ENCODE results near the gene FSTL4.
"Not testable (repeated sequence)": the region's sequence is repeated elsewhere in the genome, so short reads cannot be mapped to it uniquely, and the experiment has no call there.

FSTL4 gene

GRCh38 chr5:133234273-133234672, 378.1 kb downstream of the FSTL4 start:
- DNase-seq = no peak

DNA sequence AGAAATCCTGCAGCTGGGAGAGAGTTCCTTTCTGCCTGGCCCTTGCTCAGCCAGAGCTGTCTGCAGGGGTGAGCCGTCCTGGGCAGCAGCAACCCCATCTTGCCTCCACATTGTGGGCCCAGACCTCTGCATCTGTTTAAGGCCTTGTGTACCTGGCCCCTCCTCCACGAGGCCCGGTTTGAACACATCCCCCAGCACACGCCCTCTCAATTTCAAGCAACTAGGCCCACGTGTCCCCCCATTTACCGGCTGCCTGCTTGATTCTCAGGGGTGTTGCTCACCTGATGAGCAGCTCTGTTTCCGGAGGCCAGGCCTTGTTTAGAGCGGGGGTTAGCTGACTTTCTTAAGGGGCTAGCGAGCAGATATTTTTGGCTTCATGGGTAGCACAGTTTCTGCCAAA, 378.7 kb downstream of the FSTL4 start:
- DNase-seq = no peak

DNA sequence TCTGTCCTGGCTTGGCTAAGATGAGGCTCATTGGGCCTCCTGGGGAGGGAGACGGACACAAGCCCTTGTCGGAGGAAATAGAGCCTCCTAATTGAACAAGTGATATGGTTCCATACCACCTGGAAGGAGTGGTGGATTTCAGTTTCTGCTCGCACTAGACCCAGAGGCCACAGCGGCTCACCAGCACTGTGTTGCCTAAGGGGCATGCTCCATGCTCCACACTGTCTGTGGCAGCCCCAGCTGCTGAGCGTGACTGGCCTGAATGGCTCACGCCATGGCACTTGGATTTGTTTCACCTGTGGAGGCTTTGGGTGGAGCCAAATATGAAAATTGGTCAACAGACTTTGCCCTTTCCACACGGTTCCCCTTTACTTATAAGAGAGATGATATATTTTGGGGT, 379.4 kb downstream of the FSTL4 start:
- DNase-seq = no peak

DNA sequence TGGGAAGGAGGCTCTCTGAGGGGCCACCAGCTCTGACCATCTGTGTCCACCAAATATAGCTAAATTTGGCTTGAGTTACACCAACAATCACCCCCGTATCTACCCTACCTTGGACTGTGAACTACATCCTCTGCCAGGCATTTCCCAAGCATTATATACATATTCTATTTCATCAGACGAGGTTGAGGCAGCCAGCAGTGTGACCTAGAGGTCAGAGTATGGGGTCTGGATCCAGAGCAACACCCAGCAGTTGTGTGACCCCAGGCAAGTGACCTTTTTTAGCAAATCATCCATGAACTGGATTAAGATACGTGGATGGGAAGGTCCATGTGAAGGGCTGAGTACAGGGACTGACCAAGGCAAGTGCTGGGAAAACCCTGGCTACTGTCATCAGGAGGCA, 379.9 kb downstream of the FSTL4 start:
- DNase-seq = no peak

DNA sequence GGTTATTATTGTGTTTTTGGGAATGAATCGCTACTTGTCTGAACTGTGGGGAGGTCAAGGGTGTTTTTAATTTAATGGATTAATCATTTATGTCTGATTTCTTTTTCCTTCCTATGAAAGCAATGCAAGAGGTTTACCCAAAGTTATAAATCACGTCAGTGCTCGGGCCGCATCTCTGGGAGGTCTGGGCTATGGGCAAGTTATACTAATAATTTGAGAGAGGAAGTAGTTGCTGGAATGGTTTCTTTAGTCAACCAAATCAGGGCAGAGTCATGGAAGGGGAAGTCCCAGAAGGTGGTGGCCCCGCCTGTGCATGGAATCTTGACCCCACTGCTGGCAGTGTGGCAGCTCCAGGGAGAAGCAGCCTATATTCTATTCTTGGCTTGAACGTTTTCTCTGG, 380.3 kb downstream of the FSTL4 start:
- DNase-seq = no peak

DNA sequence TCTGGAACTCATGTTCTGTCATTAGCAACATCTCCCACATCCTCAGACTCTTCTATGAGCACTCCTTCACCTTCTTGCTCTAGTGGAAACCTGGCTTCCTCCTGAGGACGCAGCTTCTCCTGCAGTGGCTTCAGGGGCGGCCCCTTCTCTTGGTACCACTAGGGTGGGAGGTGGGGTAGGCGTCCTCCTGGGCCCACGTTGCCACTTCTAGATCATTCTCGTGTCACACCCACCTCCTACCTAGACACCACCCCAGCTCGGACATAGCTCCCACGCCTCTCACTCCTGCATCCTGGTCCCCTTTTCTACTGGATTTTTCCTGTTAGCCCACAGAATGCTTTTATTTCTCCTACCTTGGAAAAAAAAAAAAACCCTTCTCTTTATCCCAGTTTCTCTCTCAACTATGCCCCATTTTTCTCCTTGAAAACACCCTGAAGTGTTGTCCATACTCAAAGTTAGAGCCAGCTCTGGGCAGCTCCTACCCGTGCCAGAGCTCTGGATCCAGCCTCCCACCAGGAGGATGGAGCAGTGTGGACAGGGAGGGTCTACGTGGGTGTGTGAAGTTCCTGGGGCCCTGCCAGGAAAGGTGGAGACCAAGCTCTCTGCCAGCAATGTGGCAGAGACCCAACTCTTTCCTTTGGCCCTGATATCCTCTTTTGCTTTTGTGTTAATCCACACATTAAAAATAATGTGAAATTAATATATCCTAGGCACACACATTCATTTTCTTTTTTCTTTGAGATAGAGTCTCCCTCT, 381.3 kb downstream of the FSTL4 start:
- no peak for DNase-seq

DNA sequence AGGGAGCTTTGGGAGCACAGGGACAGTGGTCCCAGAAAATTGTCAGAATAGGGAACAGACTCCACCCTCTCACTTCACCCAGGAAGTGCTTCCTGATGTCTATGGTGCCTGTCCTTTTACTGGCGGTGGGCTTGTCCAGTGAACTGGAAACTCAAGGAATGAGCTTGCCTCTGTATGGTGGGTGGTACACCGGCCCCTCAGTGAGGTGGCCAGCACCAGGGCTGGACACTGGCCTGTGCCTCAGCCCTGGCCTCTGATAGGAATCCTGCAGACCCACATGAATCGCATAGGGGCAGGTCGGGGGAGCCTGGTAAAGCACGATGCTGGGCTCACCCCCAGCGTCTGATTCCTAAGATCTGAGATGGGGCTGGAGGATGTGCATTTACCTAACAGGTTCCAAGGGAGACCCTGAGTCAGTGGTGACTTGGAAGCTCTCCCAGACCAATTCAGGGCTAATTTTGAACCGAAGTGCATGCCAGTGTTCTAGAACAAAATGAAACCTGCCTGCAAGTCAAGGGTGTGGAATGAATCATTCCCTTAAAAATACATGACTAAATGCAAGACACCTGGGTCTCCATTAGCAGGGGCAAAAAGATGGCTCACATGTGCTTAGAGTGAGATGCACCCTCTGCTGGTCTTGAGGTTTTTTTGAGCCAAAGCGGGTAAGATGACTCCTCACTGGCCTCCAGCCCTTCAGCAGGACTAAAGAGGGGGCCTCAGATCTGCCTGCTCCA, 382.2 kb downstream of the FSTL4 start:
- no peak for DNase-seq

- no peak for DNase-seq
Observed at GRCh38 chr5:133228316-133228715, 384.0 kb downstream of the FSTL4 start.

- DNase-seq = no peak
Observed at GRCh38 chr5:133227897-133228296, 384.4 kb downstream of the FSTL4 start.

GRCh38 chr5:133227082-133227481, 385.3 kb downstream of the FSTL4 start:
- no peak for DNase-seq

DNA sequence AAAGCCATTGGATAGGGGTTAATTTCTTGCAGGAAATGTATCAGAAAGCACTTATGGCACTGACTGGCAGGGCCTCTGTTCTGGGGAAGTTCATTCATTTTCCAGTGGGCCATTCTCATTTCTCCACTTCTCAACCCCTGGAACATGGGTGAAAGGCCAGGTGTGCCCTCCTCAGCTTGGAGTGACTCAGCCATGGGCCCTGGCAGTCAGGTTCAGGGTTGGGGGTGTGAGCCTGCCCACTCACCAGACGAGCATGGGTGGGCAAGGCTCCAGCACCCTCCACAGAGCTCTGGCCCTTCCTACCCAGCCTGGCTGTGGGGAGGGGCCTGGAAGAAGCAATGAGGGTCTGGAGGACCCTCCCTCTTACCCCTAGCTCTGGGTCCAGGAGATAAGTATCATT, 386.2 kb downstream of the FSTL4 start:
- no peak for DNase-seq

- DNase-seq = no peak
Observed at GRCh38 chr5:133225671-133226152, 386.6 kb downstream of the FSTL4 start.

DNA sequence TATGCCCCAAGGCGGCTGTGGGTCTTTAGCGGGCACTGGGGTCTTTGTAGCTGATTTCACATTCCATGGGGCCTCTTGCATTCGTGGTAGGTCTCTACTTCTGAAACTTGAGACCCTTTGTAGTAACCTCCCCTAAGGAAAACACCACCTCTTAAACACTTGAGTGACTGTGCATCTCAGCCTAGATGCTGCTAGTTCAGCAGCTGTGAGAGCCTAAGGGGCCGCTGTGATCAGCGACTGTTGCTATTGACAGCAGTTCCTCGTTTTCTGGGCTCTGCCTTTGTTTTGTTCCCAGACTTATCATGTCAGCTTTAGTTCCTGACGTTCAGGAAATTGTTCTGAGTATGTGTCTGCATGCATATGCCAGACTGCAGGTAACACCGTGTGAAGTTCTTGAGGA, 389.4 kb downstream of the FSTL4 start:
- DNase-seq = no peak

- DNase-seq = no peak
Observed at GRCh38 chr5:133222521-133222920, 389.8 kb downstream of the FSTL4 start.

DNA sequence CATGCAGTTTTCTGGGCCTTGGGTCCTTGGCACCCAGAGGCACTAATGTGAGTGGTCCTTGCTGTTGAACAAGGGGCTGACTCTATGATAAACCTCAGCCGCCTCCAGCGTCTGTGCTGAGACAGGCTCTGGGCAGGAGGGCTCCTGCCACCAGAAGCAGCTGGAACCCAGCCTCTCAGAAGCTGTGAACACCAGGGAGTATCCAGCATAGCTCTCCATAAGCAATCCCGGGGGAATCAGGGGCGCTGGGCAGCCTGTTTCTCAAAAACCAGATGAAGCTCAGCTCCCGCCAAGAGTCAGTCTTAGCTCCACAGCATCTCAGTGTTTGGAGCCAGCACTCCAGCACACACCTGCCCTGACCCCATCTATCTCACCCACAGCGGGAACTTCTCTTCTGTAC, 390.3 kb downstream of the FSTL4 start:
- DNase-seq = no peak

DNA sequence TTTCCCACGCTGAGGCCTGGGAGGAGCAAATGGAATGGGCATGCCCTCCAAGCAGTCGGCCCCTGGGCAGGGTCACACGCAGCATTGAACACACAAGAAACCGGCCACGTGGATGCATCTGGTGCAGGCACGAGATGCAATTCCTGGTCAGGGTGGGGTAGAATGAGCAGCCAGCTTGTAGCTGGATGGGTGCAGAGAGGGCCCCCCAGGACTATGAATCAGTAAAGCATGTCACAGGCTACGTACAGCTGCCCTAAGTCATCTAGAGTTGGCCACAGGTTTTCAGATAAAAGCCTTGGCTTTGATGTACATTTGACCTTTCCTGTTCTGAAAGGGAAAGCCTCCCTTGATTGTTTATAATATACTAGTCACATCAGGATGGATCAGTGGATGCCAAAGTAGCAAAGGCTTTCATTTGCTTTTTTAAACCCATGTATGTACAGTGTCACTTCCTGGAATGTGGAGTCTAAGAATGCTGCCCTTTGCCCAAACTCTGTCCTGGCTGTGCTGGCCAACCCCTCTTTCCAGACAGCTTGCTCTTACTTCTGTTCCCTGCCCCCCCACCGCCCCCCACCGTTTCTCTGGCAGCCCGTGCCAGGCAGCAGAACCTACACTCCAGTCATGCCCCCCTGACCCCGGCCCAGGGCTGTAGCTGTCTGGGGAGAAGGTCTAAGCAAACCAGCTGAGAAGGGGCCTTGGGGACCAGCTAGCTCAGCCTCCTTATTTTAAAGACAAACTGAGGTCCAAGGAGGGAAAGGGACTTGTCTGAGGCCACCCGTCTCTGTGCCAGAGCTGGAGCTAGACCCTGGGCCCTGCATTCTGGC, 391.3 kb downstream of the FSTL4 start:
- no peak for DNase-seq

DNA sequence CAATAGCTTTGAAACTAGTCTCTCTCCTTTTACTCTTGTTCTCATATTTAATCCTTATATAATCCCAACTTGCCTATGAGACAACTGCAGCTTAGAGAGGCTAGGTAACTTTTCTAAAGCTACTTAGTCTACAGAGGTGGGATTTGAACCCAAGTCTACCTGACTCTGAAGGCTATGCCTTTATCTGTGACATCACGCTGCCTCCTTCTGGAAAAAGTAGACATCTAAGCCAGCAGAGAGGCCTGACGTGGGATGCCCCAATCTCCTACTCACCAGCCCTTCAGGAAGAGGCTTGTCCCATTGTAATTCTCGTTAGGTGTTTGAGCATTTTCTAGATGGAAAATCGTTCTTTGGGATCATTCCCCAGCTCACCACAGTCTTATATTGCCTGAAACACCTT, 393.0 kb downstream of the FSTL4 start:
- DNase-seq = no peak

DNA sequence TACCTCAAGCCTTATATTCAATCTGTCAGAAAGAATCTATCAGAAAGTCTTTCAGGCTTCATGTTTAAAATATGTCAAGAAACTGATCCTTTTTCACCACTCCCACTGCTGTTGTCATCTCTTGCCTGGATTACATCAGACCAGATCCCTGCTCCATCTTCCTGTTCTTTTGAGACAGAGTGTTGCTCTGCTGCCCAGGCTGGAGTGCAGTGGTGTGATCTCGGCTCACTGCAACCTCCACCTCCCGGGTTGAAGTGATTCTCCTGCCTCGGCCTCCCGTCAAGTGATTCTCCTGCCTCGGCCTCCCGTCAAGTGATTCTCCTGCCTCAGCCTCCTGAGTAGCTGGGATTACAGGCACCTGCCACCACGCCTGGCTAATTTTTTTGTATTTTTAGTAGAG, 396.2 kb downstream of the FSTL4 start:
- not testable (repeated sequence) for DNase-seq

DNA sequence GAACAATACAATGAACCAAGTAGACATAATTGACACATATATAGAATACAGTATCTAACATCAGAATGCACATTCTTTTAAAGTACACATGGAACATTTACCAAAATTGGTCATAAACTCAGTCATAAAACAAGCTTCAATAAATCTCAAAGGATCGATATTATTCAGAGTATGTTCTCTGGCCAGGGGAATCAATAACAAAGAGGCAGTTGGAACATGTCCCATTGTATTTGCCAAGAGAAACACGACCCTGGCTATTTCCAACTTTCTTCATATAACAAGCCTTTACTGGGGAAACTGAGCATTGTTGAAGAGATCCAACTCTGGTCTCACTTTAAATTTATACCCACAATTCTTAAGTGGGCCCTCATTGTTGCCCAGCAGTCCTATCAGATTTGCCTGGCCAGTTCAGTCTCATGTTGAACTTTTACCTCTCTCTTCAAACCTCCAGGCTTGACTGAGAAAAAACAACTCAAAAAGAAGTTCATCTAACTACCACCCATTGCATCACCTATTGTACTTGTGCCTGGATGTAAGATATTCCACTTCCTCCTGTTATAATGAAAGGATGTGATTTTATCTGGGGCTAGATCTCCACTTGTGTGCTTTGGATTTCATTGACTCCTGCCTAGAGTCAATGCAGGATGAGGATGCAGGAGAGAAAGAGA, 398.1 kb downstream of the FSTL4 start:
- no peak for DNase-seq

DNA sequence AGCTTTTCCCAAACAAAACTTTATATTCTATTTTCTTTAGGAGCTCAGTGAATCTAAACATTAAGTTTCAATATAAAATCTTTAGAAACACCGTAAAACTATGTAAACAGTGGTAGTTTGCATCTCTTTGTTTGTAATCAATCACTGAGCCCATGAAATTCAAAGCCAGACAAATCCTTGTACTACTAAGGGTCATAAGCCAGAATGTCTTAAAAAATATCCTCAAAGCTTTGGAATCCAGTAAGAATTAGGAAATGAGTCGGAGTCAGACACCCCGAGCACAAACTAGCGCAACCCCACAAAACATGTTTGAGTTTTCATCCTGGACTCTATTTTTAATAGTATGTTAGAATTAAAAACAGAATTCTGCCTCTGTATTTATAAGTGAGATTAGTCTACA, 406.7 kb downstream of the FSTL4 start:
- DNase-seq = no peak

DNA sequence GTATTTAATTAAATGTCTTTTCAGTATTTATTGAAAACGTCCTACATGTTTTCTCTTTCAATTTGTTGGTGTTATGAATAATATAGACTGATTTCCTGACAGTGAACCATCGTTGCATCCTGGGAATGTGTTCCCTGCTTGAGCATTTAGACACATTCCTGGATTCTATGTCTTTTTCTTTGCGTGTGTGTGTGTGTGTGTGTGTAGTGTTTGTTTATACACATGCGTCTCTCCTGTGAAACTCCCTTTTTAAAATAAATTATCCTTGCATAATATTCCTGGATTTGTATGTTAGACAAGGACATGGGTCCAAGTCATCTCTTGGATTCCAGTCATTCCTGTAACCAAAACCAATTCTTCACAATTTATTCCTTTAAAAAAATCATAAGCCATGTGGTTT, 407.1 kb downstream of the FSTL4 start:
- DNase-seq = no peak

- no peak for DNase-seq
Observed at GRCh38 chr5:133203317-133204305, 408.7 kb downstream of the FSTL4 start.

Data from activated CD8-positive, alpha-beta memory T cell treated with anti-CD3 and anti-CD28 coated beads for 24 hours (primary cell).